ENCODE measurements around the gene LRFN2. TPM values are rescaled to one million over a fixed set of nuclear protein-coding genes. Genes with fewer than 3 reads are reported as not detected.

The LRFN2 gene
- total RNA-seq, 2 experiments from 2014 or later, result not detected

DNA sequence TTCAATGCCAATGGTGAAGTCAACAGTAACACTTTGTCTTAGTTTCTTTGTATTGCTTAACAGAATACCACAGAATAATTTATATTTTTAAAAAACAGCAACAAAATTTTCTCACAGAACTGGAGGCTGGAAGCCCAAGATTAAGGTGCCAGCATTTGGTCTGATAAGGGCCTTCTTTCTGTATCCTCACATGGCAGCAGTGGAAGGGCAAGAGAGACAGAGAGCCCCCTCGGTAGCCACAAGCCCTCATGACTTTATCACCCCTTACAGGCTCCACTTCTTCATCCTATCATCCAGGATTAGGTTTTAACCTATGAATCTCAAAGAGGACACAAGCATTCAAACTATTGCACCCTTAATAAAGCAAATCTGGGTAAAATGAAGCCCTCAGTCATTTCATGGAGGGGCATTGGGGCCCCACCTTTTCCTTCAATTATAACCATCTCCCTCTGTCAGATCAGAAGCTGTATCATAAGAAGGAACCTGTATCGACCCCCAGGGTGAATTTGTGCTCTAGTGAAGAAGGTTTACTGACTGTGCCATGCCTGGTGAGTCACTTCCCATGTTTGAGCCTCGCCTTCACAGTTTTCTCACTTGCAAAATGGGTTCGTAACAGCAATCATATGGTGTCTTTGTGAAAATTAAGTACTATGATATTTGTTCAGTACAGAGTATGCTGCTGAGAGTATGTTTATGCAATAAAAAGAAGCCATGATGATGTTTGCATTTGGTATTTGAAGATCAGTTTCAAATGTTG is 178.2 kb downstream of the LRFN2 start:
- Mint-ChIP-seq H3K36me3 (ENCODE audit: low read depth) (no peaks in the 10 kb centered on the region), H3K4me3 (no peak overlapping the region), H3K4me1 (ENCODE audit: low read depth) (no peaks in the 10 kb centered on the region), H3K27ac (no peak overlapping the region), H3K27me3 (no peaks in the 10 kb centered on the region), H3K9me3 (no peaks in the 10 kb centered on the region)
- intact Hi-C loops (cut with DNase I, micrococcal nuclease), result no loop called here
- Histone ChIP-seq H3K27me3 (ENCODE audit: control insufficient read depth in 1 of 2, insufficient read depth in 2 of 2, low read length in 2 of 2) (no peaks in the 10 kb centered on the region), H3K9me3 (ENCODE audit: control insufficient read depth in 1 of 2, insufficient read depth in 1 of 2, low read length in 2 of 2) (peaks cover 0 to under 1% of the 10 kb centered on the region in 2 experiments), H3K27ac (ENCODE audit: low read depth in 1 of 2, low read length in 2 of 2) (no peak overlapping the region), H3K4me1 (ENCODE audit: insufficient read depth, low read length) (no peaks in the 10 kb centered on the region), H3K4me3 (ENCODE audit: low read length) (no peak overlapping the region), H3K36me3 (ENCODE audit: insufficient read depth, low read length) (no peaks in the 10 kb centered on the region)
- DNase-seq (peak in 1 of 14 experiments; percentile 16), ATAC-seq (ENCODE audit: poor library complexity) (no peak)
- POLR2A ChIA-PET, result interaction anchor here (1.0 kb wide), 1 partner anchor 14 kb away, joined by 3 read pairs; no protein-coding TSS in a partner anchor
- TF ChIP-seq, protein P1, sequence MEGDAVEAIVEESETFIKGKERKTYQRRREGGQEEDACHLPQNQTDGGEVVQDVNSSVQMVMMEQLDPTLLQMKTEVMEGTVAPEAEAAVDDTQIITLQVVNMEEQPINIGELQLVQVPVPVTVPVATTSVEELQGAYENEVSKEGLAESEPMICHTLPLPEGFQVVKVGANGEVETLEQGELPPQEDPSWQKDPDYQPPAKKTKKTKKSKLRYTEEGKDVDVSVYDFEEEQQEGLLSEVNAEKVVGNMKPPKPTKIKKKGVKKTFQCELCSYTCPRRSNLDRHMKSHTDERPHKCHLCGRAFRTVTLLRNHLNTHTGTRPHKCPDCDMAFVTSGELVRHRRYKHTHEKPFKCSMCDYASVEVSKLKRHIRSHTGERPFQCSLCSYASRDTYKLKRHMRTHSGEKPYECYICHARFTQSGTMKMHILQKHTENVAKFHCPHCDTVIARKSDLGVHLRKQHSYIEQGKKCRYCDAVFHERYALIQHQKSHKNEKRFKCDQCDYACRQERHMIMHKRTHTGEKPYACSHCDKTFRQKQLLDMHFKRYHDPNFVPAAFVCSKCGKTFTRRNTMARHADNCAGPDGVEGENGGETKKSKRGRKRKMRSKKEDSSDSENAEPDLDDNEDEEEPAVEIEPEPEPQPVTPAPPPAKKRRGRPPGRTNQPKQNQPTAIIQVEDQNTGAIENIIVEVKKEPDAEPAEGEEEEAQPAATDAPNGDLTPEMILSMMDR (IDR thresholded peaks at IDR 0.05), result no peak
- CTCF ChIA-PET, result no interaction called here

DNA sequence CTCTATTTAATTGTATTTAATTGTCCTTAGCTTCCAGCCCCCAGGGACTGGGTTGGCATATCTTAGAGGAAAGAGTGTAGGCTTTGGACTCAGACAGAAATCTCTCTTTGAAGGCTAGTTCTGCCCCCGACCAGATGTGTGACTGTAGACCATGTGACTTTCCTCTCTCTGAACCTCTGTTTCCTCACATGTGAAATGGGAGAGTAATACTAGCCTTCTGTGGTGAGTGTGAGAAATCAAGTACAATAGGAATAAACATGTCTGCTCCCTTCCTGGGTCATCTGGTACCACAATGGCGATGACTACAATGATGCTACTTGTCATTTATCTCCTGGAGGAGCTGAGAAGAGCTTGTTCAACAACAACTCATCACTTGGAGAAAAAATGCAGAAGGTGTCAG is 179.9 kb downstream of the LRFN2 start:
- Mint-ChIP-seq H3K4me3 (no peak overlapping the region), H3K27ac (no peak overlapping the region), H3K27me3 (no peaks in the 10 kb centered on the region), H3K36me3 (ENCODE audit: low read depth) (no peaks in the 10 kb centered on the region), H3K4me1 (ENCODE audit: low read depth) (no peaks in the 10 kb centered on the region), H3K9me3 (no peaks in the 10 kb centered on the region)
- TF ChIP-seq, protein P1 (IDR thresholded peaks at IDR 0.05), result no peak
- ATAC-seq (ENCODE audit: poor library complexity) (no peak), DNase-seq (no peak)
- H3K36me3 ChIP-seq (ENCODE audit: insufficient read depth, low read length), result no peaks in the 10 kb centered on the region
- H3K27ac ChIP-seq (ENCODE audit: low read depth in 1 of 2, low read length in 2 of 2), result no peak overlapping the region
- H3K9me3 ChIP-seq (ENCODE audit: control insufficient read depth in 1 of 2, insufficient read depth in 1 of 2, low read length in 2 of 2), result no peaks in the 10 kb centered on the region
- POLR2A ChIA-PET, result no interaction called here
- no peaks in the 10 kb centered on the region for H3K4me1 ChIP-seq (ENCODE audit: insufficient read depth, low read length)
- intact Hi-C loops (cut with DNase I, micrococcal nuclease), result no loop called here
- no peak overlapping the region for H3K4me3 ChIP-seq (ENCODE audit: low read length)
- no peaks in the 10 kb centered on the region for H3K27me3 ChIP-seq (ENCODE audit: control insufficient read depth in 1 of 2, insufficient read depth in 2 of 2, low read length in 2 of 2)
- CTCF ChIA-PET, result no interaction called here

DNA sequence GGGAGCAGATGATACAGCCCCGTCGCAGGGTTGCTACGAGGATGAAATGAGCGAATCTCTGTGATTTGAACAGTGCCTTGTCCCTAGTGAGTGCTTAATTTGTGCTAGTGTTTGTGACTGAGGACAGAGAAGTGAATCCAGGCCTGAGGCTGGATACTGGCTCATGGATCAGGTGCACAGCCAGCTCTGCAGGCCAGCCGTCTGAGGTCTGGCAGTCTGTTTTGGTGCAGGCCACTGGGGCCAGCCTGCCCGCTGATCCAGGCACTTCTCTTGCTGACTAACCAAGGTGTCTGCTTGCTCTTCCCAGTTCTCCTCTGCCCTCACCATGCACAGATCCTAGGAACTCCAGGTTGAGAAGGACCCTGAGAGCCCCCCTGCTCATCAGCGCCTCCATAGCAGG is 181.0 kb downstream of the LRFN2 start:
- no peaks in the 10 kb centered on the region for H3K4me1 ChIP-seq (ENCODE audit: insufficient read depth, low read length)
- no peaks in the 10 kb centered on the region for H3K27me3 ChIP-seq (ENCODE audit: control insufficient read depth in 1 of 2, insufficient read depth in 2 of 2, low read length in 2 of 2)
- no peak overlapping the region for H3K4me3 ChIP-seq (ENCODE audit: low read length)
- no peaks in the 10 kb centered on the region for H3K27me3 Mint-ChIP-seq
- no peaks in the 10 kb centered on the region for H3K36me3 ChIP-seq (ENCODE audit: insufficient read depth, low read length)
- TF ChIP-seq, protein P1 (IDR thresholded peaks at IDR 0.05), result no peak
- ChIA-PET POLR2A (no interaction called here), CTCF (no interaction called here)
- peaks cover 0 to 3% of the 10 kb centered on the region in 2 experiments for H3K9me3 ChIP-seq (ENCODE audit: control insufficient read depth in 1 of 2, insufficient read depth in 1 of 2, low read length in 2 of 2)
- no peak overlapping the region for H3K27ac Mint-ChIP-seq
- ATAC-seq (ENCODE audit: poor library complexity), result no peak
- intact Hi-C loops (cut with DNase I, micrococcal nuclease), result no loop called here
- no peaks in the 10 kb centered on the region for H3K9me3 Mint-ChIP-seq
- no peak for DNase-seq
- no peaks in the 10 kb centered on the region for H3K4me1 Mint-ChIP-seq (ENCODE audit: low read depth)
- no peak overlapping the region for H3K4me3 Mint-ChIP-seq
- no peaks in the 10 kb centered on the region for H3K36me3 Mint-ChIP-seq (ENCODE audit: low read depth)
- no peak overlapping the region for H3K27ac ChIP-seq (ENCODE audit: low read depth in 1 of 2, low read length in 2 of 2)
